NCI-H2029 (cell line): ENCODE results near the gene MFSD2B.
"Not testable (repeated sequence)": the region's sequence is repeated elsewhere in the genome, so short reads cannot be mapped to it uniquely, and the experiment has no call there.

Experiments
- DNase-seq: peaks from one replicate; lab custom pipeline; 2025; lab: John Stamatoyannopoulos, UW

Gene MFSD2B

GRCh38 chr2:24018241-24018640 lies 8.4 kb downstream of the MFSD2B start:
- no peak for DNase-seq

GRCh38 chr2:24019729-24020128 lies 9.8 kb downstream of the MFSD2B start:
- no peak for DNase-seq

- DNase-seq: no peak
These were observed 10.4 kb downstream of the MFSD2B start for GRCh38 chr2:24020244-24020643.

- DNase-seq: no peak
These were observed 11.5 kb downstream of the MFSD2B start for GRCh38 chr2:24021122-24021998.

GRCh38 chr2:24022324-24022974 lies 12.6 kb downstream of the MFSD2B start:
- DNase-seq: no peak

- DNase-seq: no peak
These were observed 13.2 kb downstream of the MFSD2B start for GRCh38 chr2:24022975-24023575.

GRCh38 chr2:24024018-24024417 lies 14.1 kb downstream of the MFSD2B start:
- no peak for DNase-seq

- no peak for DNase-seq
These were observed 15.2 kb downstream of the MFSD2B start for GRCh38 chr2:24024996-24025663.

GRCh38 chr2:24026233-24026632 lies 16.3 kb downstream of the MFSD2B start:
- DNase-seq: no peak

- no peak for DNase-seq
These were observed 29.1 kb downstream of the MFSD2B start for GRCh38 chr2:24038786-24039499.

- DNase-seq: no peak
These were observed 30.6 kb downstream of the MFSD2B start for GRCh38 chr2:24040511-24040910.

- not testable (repeated sequence) for DNase-seq
These were observed 33.2 kb downstream of the MFSD2B start for GRCh38 chr2:24043133-24043532.

GRCh38 chr2:24045511-24046508 lies 35.9 kb downstream of the MFSD2B start:
- no peak for DNase-seq

GRCh38 chr2:24046599-24046929 lies 36.7 kb downstream of the MFSD2B start:
- DNase-seq: no peak

- peak; percentile 95 for DNase-seq
These were observed 37.2 kb downstream of the MFSD2B start, which contains the start of gene WDCP for GRCh38 chr2:24046930-24047702. Gene WDCP, minus strand, starts transcription at chr2:24047391. Its CDS starts 7,897 bp downstream, at chr2:24039494.

GRCh38 chr2:24047703-24048033 lies 37.8 kb downstream of the MFSD2B start:
- DNase-seq: no peak

GRCh38 chr2:24048769-24049484 lies 39.0 kb downstream of the MFSD2B start:
- peak; percentile 15 for DNase-seq

GRCh38 chr2:24049485-24050021 lies 39.7 kb downstream of the MFSD2B start, which contains the start of gene FKBP1B:
Gene FKBP1B, plus strand, starts transcription at chr2:24049741. Its CDS starts 109 bp downstream, at chr2:24049850.
- peak; percentile 4 for DNase-seq
